Measurements from ENCODE around the gene SAA2. TPM values are rescaled to one million over a fixed set of nuclear protein-coding genes. Genes with fewer than 3 reads are reported as not detected.

Gene SAA2
- total RNA-seq, 1 experiment from 2014 or later, result not detected

DNA sequence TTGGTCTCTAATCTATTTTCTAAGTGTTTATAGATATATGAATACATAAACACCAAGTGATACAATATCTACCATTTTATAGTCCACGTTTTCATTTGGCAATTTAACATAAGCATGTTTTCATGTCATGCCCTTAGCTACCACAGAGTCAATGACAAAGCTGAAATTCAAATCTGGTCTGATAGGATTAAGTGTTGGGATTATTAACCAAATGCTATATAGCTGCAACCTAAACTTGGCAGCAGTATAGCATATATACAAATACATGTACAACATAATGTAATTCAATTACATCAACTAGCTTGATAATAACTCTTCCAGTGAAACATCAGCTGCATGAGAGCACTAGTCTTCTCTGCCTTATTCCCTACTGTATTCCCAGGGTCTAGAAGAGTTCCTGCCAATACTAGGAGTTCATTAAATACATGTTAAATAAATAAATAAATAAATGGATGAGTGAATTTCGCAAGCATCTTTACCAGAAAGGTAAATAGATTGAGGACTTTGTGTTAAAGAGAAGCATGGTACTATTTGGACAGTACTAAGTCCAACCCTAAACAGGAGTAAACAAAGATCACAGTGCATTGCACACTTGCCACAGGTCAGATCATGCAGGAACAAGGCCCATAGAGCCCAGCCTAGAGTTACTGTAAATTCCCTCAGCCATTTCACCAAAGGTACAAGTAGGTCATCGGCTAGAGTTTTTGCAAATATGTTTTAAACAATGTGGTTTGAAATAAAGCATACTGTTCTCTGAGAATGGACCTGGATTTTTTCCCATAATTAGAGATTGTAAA, 24.7 kb downstream of the SAA2 start:
- no TSS peak for BruUV-seq (replicated peaks)
- TF ChIP-seq, protein P1, sequence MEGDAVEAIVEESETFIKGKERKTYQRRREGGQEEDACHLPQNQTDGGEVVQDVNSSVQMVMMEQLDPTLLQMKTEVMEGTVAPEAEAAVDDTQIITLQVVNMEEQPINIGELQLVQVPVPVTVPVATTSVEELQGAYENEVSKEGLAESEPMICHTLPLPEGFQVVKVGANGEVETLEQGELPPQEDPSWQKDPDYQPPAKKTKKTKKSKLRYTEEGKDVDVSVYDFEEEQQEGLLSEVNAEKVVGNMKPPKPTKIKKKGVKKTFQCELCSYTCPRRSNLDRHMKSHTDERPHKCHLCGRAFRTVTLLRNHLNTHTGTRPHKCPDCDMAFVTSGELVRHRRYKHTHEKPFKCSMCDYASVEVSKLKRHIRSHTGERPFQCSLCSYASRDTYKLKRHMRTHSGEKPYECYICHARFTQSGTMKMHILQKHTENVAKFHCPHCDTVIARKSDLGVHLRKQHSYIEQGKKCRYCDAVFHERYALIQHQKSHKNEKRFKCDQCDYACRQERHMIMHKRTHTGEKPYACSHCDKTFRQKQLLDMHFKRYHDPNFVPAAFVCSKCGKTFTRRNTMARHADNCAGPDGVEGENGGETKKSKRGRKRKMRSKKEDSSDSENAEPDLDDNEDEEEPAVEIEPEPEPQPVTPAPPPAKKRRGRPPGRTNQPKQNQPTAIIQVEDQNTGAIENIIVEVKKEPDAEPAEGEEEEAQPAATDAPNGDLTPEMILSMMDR (conservative IDR thresholded peaks at IDR 0.05), result no peak
- TF ChIP-seq EZH2 (IDR thresholded peaks at IDR 0.05; ENCODE audit: low read depth), result no peak
- DNase-seq, result peak in 1 of 2 experiments; percentile 29
- no peak overlapping the region for H3K4me2 ChIP-seq
- H4K20me1 ChIP-seq (ENCODE audit: insufficient read depth), result no peaks in the 10 kb centered on the region
- ChIA-PET CTCF (no interaction called here), POLR2A (ENCODE audit: unreplicated experiment) (no interaction called here)
- intact Hi-C loops (cut with micrococcal nuclease; ENCODE audit: unreplicated experiment), result no loop called here
- no peaks in the 10 kb centered on the region for H3K36me3 ChIP-seq (ENCODE audit: low read depth)
- H3K27me3 ChIP-seq (ENCODE audit: insufficient read depth, low read depth), result no peaks in the 10 kb centered on the region
- no peaks in the 10 kb centered on the region for H3F3A ChIP-seq (ENCODE audit: insufficient read depth, low read depth)
- H3K79me2 ChIP-seq (ENCODE audit: low read depth), result no peaks in the 10 kb centered on the region
- H3K4me1 ChIP-seq (replicated peaks; ENCODE audit: insufficient read depth), result no peaks in the 10 kb centered on the region
- no peak overlapping the region for H2AFZ ChIP-seq
- no peaks in the 10 kb centered on the region for H3K9me2 ChIP-seq (ENCODE audit: insufficient read depth)
- no peaks in the 10 kb centered on the region for H3K9me3 ChIP-seq (ENCODE audit: insufficient read depth, low read depth)
- H3K27ac ChIP-seq, result no peak overlapping the region
- no peak overlapping the region for H3K4me3 ChIP-seq

DNA sequence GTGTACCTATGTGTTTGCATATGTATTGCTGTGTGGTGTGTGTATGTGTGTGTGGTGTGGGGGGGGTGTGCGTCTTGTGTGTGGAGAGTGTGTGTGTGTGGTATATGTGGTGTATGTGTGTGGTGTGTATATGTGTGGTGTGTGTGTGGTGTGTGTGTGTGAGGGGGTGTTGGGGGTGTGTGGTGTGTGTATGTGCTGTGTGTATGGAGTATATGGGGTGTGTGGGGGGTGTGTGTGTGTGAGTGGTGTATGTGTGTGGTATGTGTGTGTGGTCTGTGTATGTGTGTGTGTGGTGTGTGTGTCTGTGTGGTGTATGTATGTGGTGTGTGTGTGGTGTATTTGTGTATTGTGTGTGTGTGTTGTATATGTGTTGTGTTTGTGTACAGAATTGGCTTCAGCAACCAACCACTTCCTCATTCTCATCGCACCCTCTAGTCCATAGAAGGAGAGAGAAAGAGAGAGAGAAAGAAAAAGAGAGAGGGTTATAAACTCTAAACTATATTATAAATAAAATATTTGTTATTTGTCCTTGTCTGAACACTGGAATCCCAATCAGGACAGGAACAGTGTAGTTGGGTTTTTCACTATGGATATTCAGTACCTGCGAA, 25.6 kb downstream of the SAA2 start:
- H2AFZ ChIP-seq, result no peak overlapping the region
- no peaks in the 10 kb centered on the region for H3F3A ChIP-seq (ENCODE audit: insufficient read depth, low read depth)
- no peak for TF ChIP-seq EZH2 (IDR thresholded peaks at IDR 0.05; ENCODE audit: low read depth)
- TF ChIP-seq, protein P1 (conservative IDR thresholded peaks at IDR 0.05), result no peak
- DNase-seq, result no peak
- H3K4me1 ChIP-seq (replicated peaks; ENCODE audit: insufficient read depth), result no peaks in the 10 kb centered on the region
- H3K27me3 ChIP-seq (ENCODE audit: insufficient read depth, low read depth), result no peaks in the 10 kb centered on the region
- no peak overlapping the region for H3K4me2 ChIP-seq
- BruUV-seq (replicated peaks), result no TSS peak
- H3K9me2 ChIP-seq (ENCODE audit: insufficient read depth), result no peaks in the 10 kb centered on the region
- H4K20me1 ChIP-seq (ENCODE audit: insufficient read depth), result no peaks in the 10 kb centered on the region
- H3K27ac ChIP-seq, result no peak overlapping the region
- no peak overlapping the region for H3K4me3 ChIP-seq
- H3K79me2 ChIP-seq (ENCODE audit: low read depth), result no peaks in the 10 kb centered on the region
- ChIA-PET POLR2A (ENCODE audit: unreplicated experiment) (no interaction called here), CTCF (no interaction called here)
- intact Hi-C loops (cut with micrococcal nuclease; ENCODE audit: unreplicated experiment), result no loop called here
- no peaks in the 10 kb centered on the region for H3K36me3 ChIP-seq (ENCODE audit: low read depth)
- H3K9me3 ChIP-seq (ENCODE audit: insufficient read depth, low read depth), result no peaks in the 10 kb centered on the region

DNA sequence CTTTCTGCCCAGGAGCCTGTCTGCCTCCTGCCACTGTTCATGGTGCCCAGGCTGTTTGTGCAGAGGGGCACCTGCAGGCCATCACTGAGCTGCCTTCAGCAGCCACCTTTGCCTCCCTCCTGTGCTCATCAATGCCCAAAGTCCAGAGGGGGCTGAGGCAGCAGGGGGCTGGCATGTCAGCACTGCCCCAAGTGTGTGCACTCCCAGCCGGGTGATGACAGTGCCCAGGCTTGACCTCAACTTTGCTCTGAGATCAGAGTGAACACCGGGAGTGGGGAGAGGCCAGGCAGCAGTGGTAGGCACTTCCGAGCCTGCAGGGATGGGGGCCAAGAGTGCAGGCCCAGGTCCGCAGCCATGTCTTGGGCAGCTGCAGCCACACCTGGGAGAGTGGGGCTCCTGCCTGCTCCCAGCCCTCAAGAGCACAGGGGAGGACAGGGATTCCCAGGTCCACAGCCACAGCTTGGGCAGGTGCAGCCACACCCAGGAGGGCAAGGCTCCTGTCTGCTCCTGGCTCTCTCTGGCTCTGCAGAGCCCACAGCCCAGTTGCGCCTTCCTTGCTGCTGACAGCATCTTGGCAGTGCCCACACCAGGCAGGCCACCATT, 27.1 kb downstream of the SAA2 start:
- Histone ChIP-seq H3K4me1 (replicated peaks; ENCODE audit: insufficient read depth) (no peaks in the 10 kb centered on the region), H3K4me3 (no peak overlapping the region), H3K36me3 (ENCODE audit: low read depth) (no peaks in the 10 kb centered on the region), H3K27me3 (ENCODE audit: insufficient read depth, low read depth) (0 out of 2 replicates have a peak, but pooled peaks cover 3% of the 10 kb centered on the region), H3K9me3 (ENCODE audit: insufficient read depth, low read depth) (no peaks in the 10 kb centered on the region), H3K4me2 (no peak overlapping the region), H3K27ac (no peak overlapping the region), H3F3A (ENCODE audit: insufficient read depth, low read depth) (no peaks in the 10 kb centered on the region), H3K9me2 (ENCODE audit: insufficient read depth) (no peaks in the 10 kb centered on the region), H4K20me1 (ENCODE audit: insufficient read depth) (no peaks in the 10 kb centered on the region), H3K79me2 (ENCODE audit: low read depth) (no peaks in the 10 kb centered on the region), H2AFZ (no peak overlapping the region)
- BruUV-seq (replicated peaks), result no TSS peak
- peak in 1 of 2 experiments; percentile 9 for DNase-seq
- intact Hi-C loops (cut with micrococcal nuclease; ENCODE audit: unreplicated experiment), result no loop called here
- CTCF ChIA-PET, result no interaction called here
- POLR2A ChIA-PET (ENCODE audit: unreplicated experiment), result no interaction called here
- TF ChIP-seq, protein P1 (conservative IDR thresholded peaks at IDR 0.05), result no peak
- no peak for TF ChIP-seq EZH2 (IDR thresholded peaks at IDR 0.05; ENCODE audit: low read depth)

Data from PC-9 (cell line).